Esophagus muscularis mucosa (tissue), 4 donors: Measurements from ENCODE around the gene NDC1. TPM values are rescaled to one million over a fixed set of nuclear protein-coding genes. Genes with fewer than 3 reads are reported as not detected.

Source experiments
- DNase-seq: peaks from one replicate; pipeline ENCODE4 v3.0.0-alpha.2; 2017; ENCODE audit errors: extremely low spot score
- H3K27ac ChIP-seq, 4 donors: fragments of 200-600 bp; sonication (generic); replicated peaks in 1 of 4; 1 replicate in 3 of 4; 2 replicates in 1 of 4; pipeline ENCODE4 v1.5.1; 2016 to 2019; ENCODE audit warnings: mild to moderate bottlenecking in 1 of 4
- H3K27me3 ChIP-seq, 4 donors: fragments of 200-600 bp; sonication (generic); one replicate each; pipeline versions ENCODE4 v1.5.1 to v1.6.0; 2016 to 2019
- H3K36me3 ChIP-seq, 4 donors: fragments of 200-600 bp; sonication (generic); one replicate each; pipeline ENCODE4 v1.5.1; 2016 to 2019
- H3K4me1 ChIP-seq, 4 donors: fragments of 200-600 bp; sonication (generic); one replicate each; pipeline ENCODE4 v1.5.1; 2016 to 2019
- H3K4me3 ChIP-seq, 4 donors: fragments of 200-600 bp; sonication (generic); 1 replicate in 2 of 4; 2 replicates in 2 of 4; pipeline ENCODE4 v1.5.1; 2016 to 2019; ENCODE audit warnings: mild to moderate bottlenecking in 4 of 4, moderate library complexity in 1 of 4
- H3K9me3 ChIP-seq, 4 donors: fragments of 200-600 bp; sonication (generic); 1 replicate in 3 of 4; 2 replicates in 1 of 4; pipeline ENCODE4 v1.5.1; 2016 to 2019
- EP300 ChIP-seq: sonication (generic); formaldehyde crosslinking; IDR thresholded peaks from one replicate; pipeline ENCODE4 v1.6.1; 2017; ENCODE audit warnings: antibody characterized with exemption
- POLR2A ChIP-seq: fragments of 450-650 bp; IDR thresholded peaks from one replicate; pipeline ENCODE4 v1.6.1; 2017; ENCODE audit warnings: antibody characterized with exemption, moderate library complexity, mild to moderate bottlenecking, low read depth
- POLR2AphosphoS5 ChIP-seq, 2 donors: sonication (generic); formaldehyde crosslinking; IDR thresholded peaks; one replicate each; pipeline ENCODE4 v1.6.1; 2017; ENCODE audit warnings: antibody characterized with exemption in 2 of 2
- WGBS: methylation state at CpG from one replicate; pipeline ENCODE4 v1.1.5; 2018; 5-methylcytosine and 5-hydroxymethylcytosine counted together
- intact Hi-C: fragments of 100-400 bp; cut with DNase I; formaldehyde crosslinking; loops from one replicate; pipeline ENCODE4 v1.15.1; 2023
- total RNA-seq, 4 donors: library from RNA; depleted of rRNA; stranded (reverse); fragments of >200 nt; gene quantifications; one replicate each; pipeline versions ENCODE4 v1.1.0 to v1.2.1, GENCODE V29; 2016
- TF ChIP-seq, protein P1 (sequence below), 3 experiments: fragments of 200-600 bp in 2 of 3; fragments of 450-650 bp in 1 of 3; sonication (generic) in 2 of 3; IDR thresholded peaks; one replicate each; pipeline ENCODE4 v1.5.1; 2017 to 2019; ENCODE audit warnings: antibody characterized with exemption in 3 of 3, mild to moderate bottlenecking in 2 of 3, moderate library complexity in 1 of 3

The NDC1 gene
- total RNA-seq, 4 donors from 2014 or later, result 5.6 to 8.3 (median 8.1) TPM

DNA sequence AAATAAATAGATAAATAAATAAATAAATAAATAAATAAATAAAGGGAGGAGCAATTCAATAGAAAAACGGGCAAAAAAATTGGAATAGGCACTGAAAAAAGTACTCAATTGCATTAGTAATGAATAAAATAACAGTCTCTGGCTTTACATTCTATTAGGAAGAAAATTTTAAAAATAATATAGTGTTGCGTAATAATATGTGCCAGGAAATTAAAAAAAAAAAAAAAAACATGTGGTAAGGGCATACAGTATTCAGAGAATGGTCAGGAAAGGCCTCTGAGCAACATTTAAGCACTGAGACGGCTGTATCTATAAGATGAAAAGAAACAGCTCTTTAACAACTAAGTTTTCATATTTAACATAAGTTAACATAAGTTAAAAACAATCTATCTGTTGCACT lies 50.4 kb downstream of the NDC1 start:
- Histone ChIP-seq H3K9me3 (no peaks in the 10 kb centered on the region), H3K4me3 (no peak overlapping the region), H3K4me1 (no peaks in the 10 kb centered on the region), H3K27ac (no peak overlapping the region), H3K36me3 (peaks cover 15 to 70% (median 52%) of the 10 kb centered on the region in 4 donors), H3K27me3 (no peaks in the 10 kb centered on the region)
- intact Hi-C loops, result no loop called here
- 96% methylated on average over 3 of the region's 3 CpGs for WGBS
- no peak for DNase-seq
- TF ChIP-seq, protein P1, sequence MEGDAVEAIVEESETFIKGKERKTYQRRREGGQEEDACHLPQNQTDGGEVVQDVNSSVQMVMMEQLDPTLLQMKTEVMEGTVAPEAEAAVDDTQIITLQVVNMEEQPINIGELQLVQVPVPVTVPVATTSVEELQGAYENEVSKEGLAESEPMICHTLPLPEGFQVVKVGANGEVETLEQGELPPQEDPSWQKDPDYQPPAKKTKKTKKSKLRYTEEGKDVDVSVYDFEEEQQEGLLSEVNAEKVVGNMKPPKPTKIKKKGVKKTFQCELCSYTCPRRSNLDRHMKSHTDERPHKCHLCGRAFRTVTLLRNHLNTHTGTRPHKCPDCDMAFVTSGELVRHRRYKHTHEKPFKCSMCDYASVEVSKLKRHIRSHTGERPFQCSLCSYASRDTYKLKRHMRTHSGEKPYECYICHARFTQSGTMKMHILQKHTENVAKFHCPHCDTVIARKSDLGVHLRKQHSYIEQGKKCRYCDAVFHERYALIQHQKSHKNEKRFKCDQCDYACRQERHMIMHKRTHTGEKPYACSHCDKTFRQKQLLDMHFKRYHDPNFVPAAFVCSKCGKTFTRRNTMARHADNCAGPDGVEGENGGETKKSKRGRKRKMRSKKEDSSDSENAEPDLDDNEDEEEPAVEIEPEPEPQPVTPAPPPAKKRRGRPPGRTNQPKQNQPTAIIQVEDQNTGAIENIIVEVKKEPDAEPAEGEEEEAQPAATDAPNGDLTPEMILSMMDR (IDR thresholded peaks at IDR 0.05), result no peak
- TF ChIP-seq POLR2A, result no peak
- TF ChIP-seq EP300, result no peak
- TF ChIP-seq POLR2AphosphoS5 (IDR thresholded peaks at IDR 0.05), result no peak

- no peaks in the 10 kb centered on the region for H3K4me1 ChIP-seq
- TF ChIP-seq POLR2AphosphoS5 (IDR thresholded peaks at IDR 0.05), result no peak
- TF ChIP-seq EP300, result no peak
- TF ChIP-seq POLR2A, result no peak
- TF ChIP-seq, protein P1 (IDR thresholded peaks at IDR 0.05), result no peak
- 96% methylated on average over 1 of the region's 1 CpG for WGBS
- DNase-seq, result no peak
- peaks cover 7 to 66% (median 42%) of the 10 kb centered on the region in 4 donors for H3K36me3 ChIP-seq
- H3K27ac ChIP-seq, result no peak overlapping the region
- no peak overlapping the region for H3K4me3 ChIP-seq
- intact Hi-C loops, result no loop called here
- H3K27me3 ChIP-seq, result no peaks in the 10 kb centered on the region
- no peaks in the 10 kb centered on the region for H3K9me3 ChIP-seq
Observed at GRCh38 chr1:53783056-53783455, 55.0 kb downstream of the NDC1 start.

DNA sequence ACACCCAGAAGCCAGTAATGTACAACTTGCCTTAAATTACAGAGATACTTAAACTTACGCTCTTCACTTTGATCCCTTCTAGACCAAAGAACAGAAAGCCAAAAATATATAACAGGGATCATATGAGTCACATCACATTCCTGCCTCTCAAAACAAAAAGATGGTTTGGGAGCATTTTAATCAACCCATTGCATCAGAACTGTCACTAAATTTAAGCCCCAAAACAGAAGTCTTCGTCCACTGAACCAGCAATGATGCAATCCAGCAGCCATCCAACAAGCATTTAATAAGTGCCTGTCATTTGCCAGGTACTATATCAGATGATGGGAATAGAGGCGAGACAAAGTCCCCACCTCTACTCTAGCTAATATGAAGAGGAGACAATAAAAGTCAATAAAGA lies 56.4 kb downstream of the NDC1 start:
- TF ChIP-seq EP300, result no peak
- no peak for TF ChIP-seq POLR2A
- TF ChIP-seq POLR2AphosphoS5 (IDR thresholded peaks at IDR 0.05), result no peak
- TF ChIP-seq, protein P1 (IDR thresholded peaks at IDR 0.05), result no peak
- Histone ChIP-seq H3K9me3 (no peaks in the 10 kb centered on the region), H3K27me3 (no peaks in the 10 kb centered on the region), H3K36me3 (peaks cover 6 to 66% (median 36%) of the 10 kb centered on the region in 4 donors), H3K4me3 (no peak overlapping the region), H3K4me1 (no peaks in the 10 kb centered on the region), H3K27ac (no peak overlapping the region)
- 87% methylated on average over 3 of the region's 3 CpGs for WGBS
- intact Hi-C loops, result no loop called here
- no peak for DNase-seq

DNA sequence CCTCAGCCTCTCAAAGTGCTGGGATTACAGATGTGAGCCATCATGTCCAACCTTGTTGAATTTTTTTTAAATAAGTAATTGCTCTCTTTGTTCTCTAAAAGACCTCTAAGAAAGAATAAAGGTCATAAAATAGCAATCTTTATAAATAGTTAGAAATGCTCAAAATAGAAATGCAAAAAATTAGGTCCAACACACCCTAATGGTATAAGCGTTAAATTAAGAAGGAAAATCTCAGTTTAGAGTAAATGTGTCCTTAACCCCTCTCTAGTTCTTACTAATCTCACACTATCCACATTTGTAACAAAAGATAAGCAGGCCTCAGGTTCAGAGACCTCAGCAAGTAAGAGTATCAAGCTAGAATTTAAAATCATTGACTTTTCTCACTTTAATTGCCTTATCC lies 60.8 kb downstream of the NDC1 start:
- Histone ChIP-seq H3K9me3 (no peaks in the 10 kb centered on the region), H3K27ac (no peak overlapping the region), H3K4me3 (no peak overlapping the region), H3K27me3 (no peaks in the 10 kb centered on the region), H3K36me3 (peaks cover 2 to 37% (median 12%) of the 10 kb centered on the region in 4 donors), H3K4me1 (no peaks in the 10 kb centered on the region)
- 95% methylated on average over 1 of the region's 1 CpG for WGBS
- TF ChIP-seq, protein P1 (IDR thresholded peaks at IDR 0.05), result no peak
- TF ChIP-seq EP300 (no peak), POLR2AphosphoS5 (IDR thresholded peaks at IDR 0.05) (no peak), POLR2A (no peak)
- DNase-seq, result no peak
- intact Hi-C loops, result no loop called here

DNA sequence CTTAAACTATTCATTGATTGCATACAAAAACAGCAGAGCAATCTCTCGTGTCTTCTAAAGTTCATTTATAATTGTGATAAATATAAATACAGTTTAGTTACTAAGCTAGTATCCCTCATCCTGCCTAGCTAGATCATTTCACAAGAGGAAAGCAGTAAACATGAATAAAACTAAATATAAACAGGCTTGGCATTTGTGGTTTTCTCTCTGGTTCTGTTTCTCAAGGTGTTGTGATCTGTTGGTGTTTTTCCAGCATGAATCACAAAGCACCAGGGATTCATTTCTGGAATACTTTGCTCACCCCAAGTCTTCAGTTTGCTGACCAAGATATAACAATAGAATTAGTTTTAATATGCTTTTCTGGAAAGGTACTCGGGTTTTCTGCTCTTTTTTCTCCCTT lies 66.4 kb downstream of the NDC1 start:
- DNase-seq, result no peak
- H3K9me3 ChIP-seq, result no peaks in the 10 kb centered on the region
- H3K4me3 ChIP-seq, result no peak overlapping the region
- peaks cover 10 to 39% (median 19%) of the 10 kb centered on the region in 4 donors for H3K36me3 ChIP-seq
- H3K4me1 ChIP-seq, result no peaks in the 10 kb centered on the region
- WGBS, result 87% methylated on average over 2 of the region's 2 CpGs
- intact Hi-C loops, result no loop called here
- TF ChIP-seq, protein P1 (IDR thresholded peaks at IDR 0.05), result no peak
- TF ChIP-seq EP300 (no peak), POLR2A (no peak), POLR2AphosphoS5 (IDR thresholded peaks at IDR 0.05) (no peak)
- no peaks in the 10 kb centered on the region for H3K27me3 ChIP-seq
- H3K27ac ChIP-seq, result no peak overlapping the region
